ENCODE results near the gene GNAQ. TPM values are rescaled to one million over a fixed set of nuclear protein-coding genes. Genes with fewer than 3 reads are reported as not detected.

The GNAQ gene
- total and polyA plus RNA-seq, 2 donors (not counting 1 experiment from before 2014, with no cell fraction given) = 0.60 to 1.4 TPM

DNA sequence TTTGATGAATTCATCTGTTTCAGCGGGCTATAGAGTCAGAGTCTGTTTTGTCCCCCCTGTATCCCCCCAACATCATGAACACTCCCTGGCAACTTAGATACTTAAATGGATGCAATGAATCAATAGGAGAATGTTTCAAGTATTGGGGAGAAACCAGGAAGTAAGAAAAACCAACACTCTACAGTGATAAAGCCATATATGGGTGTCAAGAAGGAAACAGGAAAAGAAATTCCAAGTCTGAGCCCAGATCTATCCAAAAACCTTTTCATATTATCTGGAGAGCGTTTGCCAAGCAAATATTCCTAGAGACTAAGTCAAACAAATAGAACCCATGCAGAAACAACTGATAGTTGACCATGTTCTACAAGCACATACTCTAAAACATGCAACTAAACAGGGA, 2.3 kb upstream of the GNAQ start:
- Histone ChIP-seq H3K79me2 (ENCODE audit: control insufficient read depth, insufficient read depth, low read length) (no peaks in the 10 kb centered on the region), H3K4me3 (ENCODE audit: control extremely low read depth in 1 of 5, extremely low read depth in 1 of 5, insufficient read depth in 1 of 5, low read depth in 2 of 5, low read length in 4 of 5) (no peak overlapping the region), H3K27ac (ENCODE audit: low read length in 2 of 2) (no peak overlapping the region), H3K27me3 (replicated peaks in 1 of 4; ENCODE audit: control extremely low read depth in 1 of 4, control insufficient read depth in 3 of 4, insufficient read depth in 4 of 4, low read length in 3 of 4) (peaks cover 0 to 53% (median 45%) of the 10 kb centered on the region in 4 experiments), H3K9ac (ENCODE audit: low read length) (no peak overlapping the region), H3K9me3 (ENCODE audit: control extremely low read depth in 1 of 3, control insufficient read depth in 2 of 3, insufficient read depth in 1 of 3, low read length in 2 of 3) (peaks cover 0 to 5% (median 0%) of the 10 kb centered on the region in 3 donors), H3K4me2 (replicated peaks; ENCODE audit: low read depth, low read length, poor library complexity, severe bottlenecking) (no peak overlapping the region), H4K20me1 (ENCODE audit: control insufficient read depth, insufficient read depth, low read length, poor library complexity, severe bottlenecking) (no peaks in the 10 kb centered on the region), H3K4me1 (ENCODE audit: control insufficient read depth in 2 of 2, insufficient read depth in 2 of 2, low read length in 2 of 2) (peaks cover 25 to 26% of the 10 kb centered on the region in 2 donors), H2AFZ (ENCODE audit: insufficient read depth, low read depth, low read length, poor library complexity, severe bottlenecking) (no peak overlapping the region), H3K36me3 (replicated peaks in 1 of 2; ENCODE audit: control extremely low read depth in 1 of 2, control insufficient read depth in 1 of 2, extremely low read depth in 1 of 2, insufficient read depth in 2 of 2, low read length in 1 of 2) (no peaks in the 10 kb centered on the region)
- Mint-ChIP-seq H3K27ac (no peak overlapping the region), H3K9me3 (ENCODE audit: insufficient read depth) (no peaks in the 10 kb centered on the region), H3K27me3 (peaks cover 70% of the 10 kb centered on the region), H3K4me1 (peaks cover 23% of the 10 kb centered on the region), H3K4me3 (no peak overlapping the region)
- 86% methylated on average over 1 of the region's 2 CpGs for WGBS (ENCODE audit: insufficient coverage)
- intact Hi-C loops (cut with micrococcal nuclease) = loop anchor here (5.0 to 10.0 kb wide), 2 partner anchors 181 to 857 kb away; partner anchors contain the start of gene VPS13A
- CTCF ChIA-PET = interaction anchor here (0.7 kb wide), 1 partner anchor 13 kb away, joined by 3 read pairs; no protein-coding TSS in a partner anchor
- POLR2A ChIA-PET = no interaction called here
- DNase-seq = no peak
- ATAC-seq (ENCODE audit: low read depth) = no peak
- TF ChIP-seq EZH2 (IDR thresholded peaks at IDR 0.05; ENCODE audit: borderline replicate concordance, insufficient read depth, low read depth, low read length, poor library complexity, severe bottlenecking) = no peak
- TF ChIP-seq, protein P1, sequence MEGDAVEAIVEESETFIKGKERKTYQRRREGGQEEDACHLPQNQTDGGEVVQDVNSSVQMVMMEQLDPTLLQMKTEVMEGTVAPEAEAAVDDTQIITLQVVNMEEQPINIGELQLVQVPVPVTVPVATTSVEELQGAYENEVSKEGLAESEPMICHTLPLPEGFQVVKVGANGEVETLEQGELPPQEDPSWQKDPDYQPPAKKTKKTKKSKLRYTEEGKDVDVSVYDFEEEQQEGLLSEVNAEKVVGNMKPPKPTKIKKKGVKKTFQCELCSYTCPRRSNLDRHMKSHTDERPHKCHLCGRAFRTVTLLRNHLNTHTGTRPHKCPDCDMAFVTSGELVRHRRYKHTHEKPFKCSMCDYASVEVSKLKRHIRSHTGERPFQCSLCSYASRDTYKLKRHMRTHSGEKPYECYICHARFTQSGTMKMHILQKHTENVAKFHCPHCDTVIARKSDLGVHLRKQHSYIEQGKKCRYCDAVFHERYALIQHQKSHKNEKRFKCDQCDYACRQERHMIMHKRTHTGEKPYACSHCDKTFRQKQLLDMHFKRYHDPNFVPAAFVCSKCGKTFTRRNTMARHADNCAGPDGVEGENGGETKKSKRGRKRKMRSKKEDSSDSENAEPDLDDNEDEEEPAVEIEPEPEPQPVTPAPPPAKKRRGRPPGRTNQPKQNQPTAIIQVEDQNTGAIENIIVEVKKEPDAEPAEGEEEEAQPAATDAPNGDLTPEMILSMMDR (IDR thresholded peaks at IDR 0.05) = no peak

DNA sequence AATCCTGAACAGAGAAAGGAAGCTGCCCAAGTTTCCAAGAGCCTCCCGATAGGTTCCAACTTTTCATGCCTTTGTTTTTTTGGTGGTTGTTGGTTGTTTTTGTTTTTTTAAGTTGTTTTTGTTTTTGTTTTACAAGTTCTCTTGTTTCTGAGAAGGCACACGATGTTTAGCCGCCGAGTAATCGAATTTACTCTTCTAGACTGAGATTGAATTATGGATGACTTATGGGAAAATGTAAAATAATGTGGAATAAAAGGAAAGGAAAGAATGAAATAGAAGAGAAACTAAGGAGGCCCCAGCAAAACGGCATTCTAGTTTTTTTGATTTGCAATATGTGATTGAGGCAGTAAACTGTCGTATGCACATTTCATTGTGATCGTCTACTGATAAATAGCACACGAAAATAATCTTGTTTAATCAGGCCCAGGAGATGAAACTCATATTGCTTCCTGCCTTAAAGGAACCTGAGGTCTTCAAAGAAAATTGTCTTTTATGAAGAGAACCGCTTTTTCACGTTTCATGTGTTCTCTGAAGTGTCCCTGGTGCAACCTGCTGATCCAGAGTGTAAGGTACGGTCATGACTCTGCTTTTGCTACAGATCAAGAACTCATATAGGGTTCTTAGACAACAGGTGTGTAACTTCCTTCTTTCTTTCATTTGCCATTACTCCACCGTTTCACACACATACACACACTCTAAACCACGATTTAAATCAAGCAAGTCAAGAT, 1.3 kb upstream of the GNAQ start:
- H3K4me3 Mint-ChIP-seq = peak overlapping the region; percentile 88

More for the DNA sequence above, 1.3 kb upstream of the GNAQ start:
- H3K27ac Mint-ChIP-seq = no peak overlapping the region
- H3K9me3 Mint-ChIP-seq (ENCODE audit: insufficient read depth) = no peaks in the 10 kb centered on the region
- ChIA-PET POLR2A (no interaction called here), CTCF (no interaction called here)
- Histone ChIP-seq H3K79me2 (ENCODE audit: control insufficient read depth, insufficient read depth, low read length) (no peaks in the 10 kb centered on the region), H3K27ac (ENCODE audit: low read length in 2 of 2) (no peak overlapping the region), H3K4me3 (ENCODE audit: control extremely low read depth in 1 of 5, extremely low read depth in 1 of 5, insufficient read depth in 1 of 5, low read depth in 2 of 5, low read length in 4 of 5) (peak overlapping the region in 4 of 5 experiments; percentile 51 to 56 (median 52)), H3K36me3 (replicated peaks in 1 of 2; ENCODE audit: control extremely low read depth in 1 of 2, control insufficient read depth in 1 of 2, extremely low read depth in 1 of 2, insufficient read depth in 2 of 2, low read length in 1 of 2) (no peaks in the 10 kb centered on the region), H3K9me3 (ENCODE audit: control extremely low read depth in 1 of 3, control insufficient read depth in 2 of 3, insufficient read depth in 1 of 3, low read length in 2 of 3) (peaks cover 0 to 5% (median 0%) of the 10 kb centered on the region in 3 donors), H2AFZ (ENCODE audit: insufficient read depth, low read depth, low read length, poor library complexity, severe bottlenecking) (peak overlapping the region; percentile 46), H3K4me2 (replicated peaks; ENCODE audit: low read depth, low read length, poor library complexity, severe bottlenecking) (peak overlapping the region; percentile 80), H3K4me1 (ENCODE audit: control insufficient read depth in 2 of 2, insufficient read depth in 2 of 2, low read length in 2 of 2) (peaks cover 25 to 26% of the 10 kb centered on the region in 2 donors), H3K9ac (ENCODE audit: low read length) (peak overlapping the region; percentile 44), H3K27me3 (replicated peaks in 1 of 4; ENCODE audit: control extremely low read depth in 1 of 4, control insufficient read depth in 3 of 4, insufficient read depth in 4 of 4, low read length in 3 of 4) (peaks cover 0 to 54% (median 50%) of the 10 kb centered on the region in 4 experiments), H4K20me1 (ENCODE audit: control insufficient read depth, insufficient read depth, low read length, poor library complexity, severe bottlenecking) (no peaks in the 10 kb centered on the region)
- intact Hi-C loops (cut with micrococcal nuclease) = loop anchor here (5.0 to 10.0 kb wide), 2 partner anchors 182 to 856 kb away; partner anchors contain the start of gene VPS13A
- H3K27me3 Mint-ChIP-seq = peaks cover 70% of the 10 kb centered on the region
- ATAC-seq (ENCODE audit: low read depth) (no peak), DNase-seq (peak; percentile 49)
- H3K4me1 Mint-ChIP-seq = peaks cover 23% of the 10 kb centered on the region
- TF ChIP-seq, protein P1 (IDR thresholded peaks at IDR 0.05) = no peak
- TF ChIP-seq EZH2 (IDR thresholded peaks at IDR 0.05; ENCODE audit: borderline replicate concordance, insufficient read depth, low read depth, low read length, poor library complexity, severe bottlenecking) = no peak
- WGBS (ENCODE audit: insufficient coverage) = 7% methylated on average over 8 of the region's 14 CpGs

Measured in B cell (primary cell).